Endothelial cell (in vitro differentiated cells): ENCODE results near the gene TMEM221. TPM values are rescaled to one million over a fixed set of nuclear protein-coding genes. Genes with fewer than 3 reads are reported as not detected.
A peak's percentile ranks its signal among the peaks of the same experiment; 100 is the strongest.

ENCODE experiments used
- DNase-seq: peaks from one replicate; pipeline ENCODE4 v3.0.0; 2021; ENCODE audit warnings: low spot score
- H3K27ac Mint-ChIP-seq: one replicate; pipeline ENCODE4 v1.8.0; 2021; ENCODE audit warnings: mixed read lengths, inconsistent platforms; ENCODE audit not compliant: unreplicated experiment
- H3K27me3 Mint-ChIP-seq: one replicate; pipeline ENCODE4 v1.8.0; 2021; ENCODE audit warnings: mild to moderate bottlenecking, moderate library complexity, mixed read lengths, inconsistent platforms; ENCODE audit not compliant: unreplicated experiment
- H3K36me3 Mint-ChIP-seq: one replicate; pipeline ENCODE4 v1.8.0; 2021; ENCODE audit warnings: mild to moderate bottlenecking, low read depth, mixed read lengths, inconsistent platforms; ENCODE audit not compliant: unreplicated experiment
- H3K4me1 Mint-ChIP-seq: one replicate; pipeline ENCODE4 v1.8.0; 2021; ENCODE audit warnings: mild to moderate bottlenecking, mixed read lengths, inconsistent platforms; ENCODE audit not compliant: unreplicated experiment
- H3K4me3 Mint-ChIP-seq: one replicate; pipeline ENCODE4 v1.8.0; 2021; ENCODE audit warnings: mild to moderate bottlenecking, mixed read lengths, inconsistent platforms; ENCODE audit not compliant: unreplicated experiment
- H3K9me3 Mint-ChIP-seq: one replicate; pipeline ENCODE4 v1.8.0; 2021; ENCODE audit warnings: mixed read lengths, inconsistent platforms; ENCODE audit not compliant: unreplicated experiment
- total RNA-seq: library from RNA; stranded (reverse); fragmentation: NEBNext Ultra II Directional; extraction: Animal tissue kit (Norgen Biotek cat#: 25700); gene quantifications from one replicate; pipeline ENCODE4 v1.2.1, GENCODE V29; 2021; ENCODE audit not compliant: unreplicated experiment
- TF ChIP-seq, protein P1 (sequence below): fragments of 200-600 bp; sonication (generic); IDR thresholded peaks from one replicate; pipeline ENCODE4 v1.5.0; 2021; ENCODE audit warnings: antibody characterized with exemption; ENCODE audit not compliant: unreplicated experiment

TMEM221 gene
- total RNA-seq, 1 donor from 2014 or later: 1.4 TPM

DNA sequence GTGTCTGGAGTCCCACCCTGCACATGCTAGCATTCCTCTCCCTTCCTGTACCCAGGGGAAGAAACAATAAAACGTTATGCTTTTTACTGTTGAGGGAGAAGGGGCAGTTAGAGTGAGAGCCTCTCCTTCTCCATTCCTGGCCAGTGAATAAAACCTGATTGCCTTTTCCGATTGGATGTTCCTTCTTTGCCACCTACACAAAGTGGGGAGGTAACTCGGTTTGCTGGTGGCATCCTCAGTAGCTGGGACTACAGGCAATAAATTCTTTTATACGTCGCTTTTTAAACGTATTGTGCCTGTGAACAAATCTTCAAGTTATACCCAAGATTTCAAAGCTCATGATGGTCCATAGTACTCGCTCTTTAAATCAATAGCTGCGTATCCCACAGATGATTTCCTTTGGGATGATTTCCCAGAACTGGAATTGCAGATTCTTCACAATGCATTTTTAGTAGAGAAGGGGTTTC lies 29.3 kb downstream of the TMEM221 start:
- Mint-ChIP-seq H3K27ac (peak overlapping the region; percentile 90), H3K27me3 (peaks cover 11% of the 10 kb centered on the region), H3K4me3 (peak overlapping the region; percentile 85), H3K36me3 (peaks cover 8% of the 10 kb centered on the region), H3K9me3 (peaks cover 3% of the 10 kb centered on the region), H3K4me1 (peaks cover 26% of the 10 kb centered on the region)
- no peak for DNase-seq
- TF ChIP-seq, protein P1, sequence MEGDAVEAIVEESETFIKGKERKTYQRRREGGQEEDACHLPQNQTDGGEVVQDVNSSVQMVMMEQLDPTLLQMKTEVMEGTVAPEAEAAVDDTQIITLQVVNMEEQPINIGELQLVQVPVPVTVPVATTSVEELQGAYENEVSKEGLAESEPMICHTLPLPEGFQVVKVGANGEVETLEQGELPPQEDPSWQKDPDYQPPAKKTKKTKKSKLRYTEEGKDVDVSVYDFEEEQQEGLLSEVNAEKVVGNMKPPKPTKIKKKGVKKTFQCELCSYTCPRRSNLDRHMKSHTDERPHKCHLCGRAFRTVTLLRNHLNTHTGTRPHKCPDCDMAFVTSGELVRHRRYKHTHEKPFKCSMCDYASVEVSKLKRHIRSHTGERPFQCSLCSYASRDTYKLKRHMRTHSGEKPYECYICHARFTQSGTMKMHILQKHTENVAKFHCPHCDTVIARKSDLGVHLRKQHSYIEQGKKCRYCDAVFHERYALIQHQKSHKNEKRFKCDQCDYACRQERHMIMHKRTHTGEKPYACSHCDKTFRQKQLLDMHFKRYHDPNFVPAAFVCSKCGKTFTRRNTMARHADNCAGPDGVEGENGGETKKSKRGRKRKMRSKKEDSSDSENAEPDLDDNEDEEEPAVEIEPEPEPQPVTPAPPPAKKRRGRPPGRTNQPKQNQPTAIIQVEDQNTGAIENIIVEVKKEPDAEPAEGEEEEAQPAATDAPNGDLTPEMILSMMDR: no peak

DNA sequence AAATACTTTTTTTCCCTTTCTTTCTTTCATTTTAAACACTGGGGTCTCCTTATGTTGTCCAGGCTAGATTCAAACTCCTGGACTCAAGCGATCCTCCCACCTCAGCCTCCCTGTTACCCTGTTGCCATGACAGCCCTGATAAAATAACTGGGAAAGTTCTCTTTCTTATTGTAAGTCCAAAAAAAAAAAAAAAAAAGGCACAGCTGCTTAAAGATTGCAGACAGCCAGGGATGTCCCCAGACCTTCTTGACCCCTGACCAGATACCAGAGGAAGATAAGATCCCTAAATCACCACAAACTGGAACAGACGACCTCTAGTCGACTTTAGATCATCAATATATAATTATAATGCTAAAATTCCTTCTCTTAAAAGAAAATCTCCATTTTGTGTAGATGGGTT lies 29.8 kb downstream of the TMEM221 start:
- DNase-seq: no peak
- Mint-ChIP-seq H3K36me3 (peaks cover 8% of the 10 kb centered on the region), H3K4me3 (peak overlapping the region; percentile 85), H3K27me3 (peaks cover 11% of the 10 kb centered on the region), H3K4me1 (peaks cover 26% of the 10 kb centered on the region), H3K27ac (peak overlapping the region; percentile 90), H3K9me3 (peaks cover 3% of the 10 kb centered on the region)
- TF ChIP-seq, protein P1: no peak

DNA sequence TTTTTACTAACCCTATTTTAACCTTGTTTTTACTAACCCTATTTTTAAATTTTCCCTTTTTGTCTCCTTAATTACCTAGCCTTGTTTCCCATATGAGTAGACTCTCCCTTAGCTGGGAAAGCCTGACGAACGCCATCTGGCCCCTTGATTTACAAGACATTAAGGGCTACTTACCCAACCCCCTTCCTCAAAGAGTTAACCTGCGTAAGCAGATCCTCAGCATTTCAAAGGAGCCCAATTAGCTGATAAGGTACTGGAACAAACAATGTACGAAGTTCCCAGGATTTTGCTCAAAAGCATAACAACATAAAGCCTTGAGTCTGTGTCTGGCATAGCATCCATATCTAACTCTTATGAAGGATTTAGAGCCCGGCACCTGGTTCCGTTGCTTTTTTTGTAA lies 33.3 kb downstream of the TMEM221 start:
- H3K27me3 Mint-ChIP-seq: peaks cover 5% of the 10 kb centered on the region
- peak overlapping the region; percentile 93 for H3K27ac Mint-ChIP-seq
- peak overlapping the region; percentile 63 for H3K4me3 Mint-ChIP-seq
- H3K4me1 Mint-ChIP-seq: peaks cover 35% of the 10 kb centered on the region
- TF ChIP-seq, protein P1: no peak
- no peak for DNase-seq
- H3K9me3 Mint-ChIP-seq: no peaks in the 10 kb centered on the region
- H3K36me3 Mint-ChIP-seq: no peaks in the 10 kb centered on the region

DNA sequence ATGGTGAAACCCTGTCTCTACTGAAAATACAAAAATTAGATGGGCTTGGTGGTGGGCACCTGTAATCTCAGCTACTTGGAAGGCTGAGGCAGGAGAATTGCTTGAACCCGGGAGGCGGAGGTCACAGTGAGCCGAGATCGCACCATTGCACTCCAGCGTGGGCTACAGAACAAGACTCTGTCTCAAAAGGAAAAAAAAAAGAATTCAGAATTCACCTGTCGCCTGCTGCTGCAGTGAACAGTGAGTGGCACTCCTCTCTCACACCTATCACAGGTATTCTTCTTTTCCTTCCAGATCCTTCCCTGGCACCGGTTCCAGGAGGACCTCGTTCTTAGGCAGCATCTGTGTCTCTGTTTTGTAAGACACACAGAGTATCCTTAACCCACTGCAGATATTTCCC lies 34.4 kb downstream of the TMEM221 start:
- no peak for DNase-seq
- TF ChIP-seq, protein P1: no peak
- H3K9me3 Mint-ChIP-seq: no peaks in the 10 kb centered on the region
- peaks cover 31% of the 10 kb centered on the region for H3K4me1 Mint-ChIP-seq
- peak overlapping the region; percentile 98 for H3K27ac Mint-ChIP-seq
- H3K27me3 Mint-ChIP-seq: peaks cover 5% of the 10 kb centered on the region
- H3K4me3 Mint-ChIP-seq: no peak overlapping the region
- H3K36me3 Mint-ChIP-seq: no peaks in the 10 kb centered on the region

DNA sequence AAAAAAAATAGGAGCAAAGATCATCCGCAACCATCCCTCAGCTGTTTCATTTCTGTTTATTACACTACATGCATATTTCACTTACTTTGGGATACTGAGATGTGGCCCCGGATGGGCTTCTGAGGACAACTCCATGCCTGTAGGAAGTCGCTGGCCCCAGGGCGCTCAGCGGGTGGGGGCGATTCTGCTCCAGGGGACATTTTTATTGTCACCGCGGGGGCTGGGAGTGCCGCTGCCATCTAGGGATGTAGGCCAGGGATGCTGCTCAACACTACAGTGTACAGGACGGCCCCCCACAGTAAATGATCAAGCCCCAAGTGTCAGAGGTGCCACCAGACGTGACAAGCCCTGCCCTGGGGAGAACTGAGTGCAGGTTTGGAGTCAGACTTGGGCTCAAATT lies 36.7 kb downstream of the TMEM221 start:
- Mint-ChIP-seq H3K9me3 (no peaks in the 10 kb centered on the region), H3K27me3 (peaks cover 3% of the 10 kb centered on the region), H3K36me3 (no peaks in the 10 kb centered on the region), H3K4me3 (no peak overlapping the region), H3K27ac (peak overlapping the region; percentile 98), H3K4me1 (peaks cover 31% of the 10 kb centered on the region)
- no peak for DNase-seq
- TF ChIP-seq, protein P1: no peak
